Measurements from ENCODE around the gene A1BG. TPM values are rescaled to one million over a fixed set of nuclear protein-coding genes. Genes with fewer than 3 reads are reported as not detected.

The A1BG gene
- total and polyA plus RNA-seq, 2 of the 13 experiments (the other 11 are each of a cell fraction or from before 2014, with no cell fraction given) = 14.7 to 41.4 TPM

DNA sequence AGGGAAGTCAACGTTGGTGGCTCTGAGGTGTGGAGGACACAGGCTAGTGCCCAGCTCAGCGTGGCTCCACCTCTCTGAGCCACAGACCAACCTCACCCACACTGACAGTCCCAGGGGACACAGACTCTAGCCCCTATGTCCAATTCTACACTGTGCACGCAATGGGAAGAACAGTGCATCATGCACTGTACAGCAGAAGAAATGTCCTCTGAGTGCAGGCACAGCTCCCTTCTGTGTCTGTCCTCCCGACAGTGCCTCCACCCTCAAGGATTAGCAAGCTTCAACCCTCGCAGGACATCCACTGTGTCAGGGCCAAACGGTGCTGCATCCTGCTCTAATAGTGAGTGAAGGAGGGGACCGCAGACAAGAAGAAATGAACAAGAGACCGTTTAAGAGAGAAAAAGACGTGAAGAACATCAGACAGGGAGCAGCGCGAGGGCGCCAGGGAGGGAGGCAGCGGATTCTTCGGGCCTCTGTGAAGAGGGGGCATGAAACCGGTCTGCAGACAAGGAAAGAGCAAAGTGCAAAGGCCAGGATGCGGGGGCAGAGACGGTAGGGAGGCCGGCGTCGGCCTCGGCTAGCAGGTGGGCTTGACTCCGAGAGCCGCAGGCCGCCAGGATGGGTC, 26.9 kb upstream of the A1BG start (continued):
- peak; percentile 1; the same call in 1 of the 2 replicates for TF ChIP-seq ZNF782 (CRISPR knock-in tag; IDR thresholded peaks at IDR 0.05; ENCODE audit: borderline replicate concordance)
- TF ChIP-seq CHCHD3 (CRISPR knock-in tag; IDR thresholded peaks at IDR 0.05) = no peak
- TF ChIP-seq RARA (CRISPR knock-in tag; IDR thresholded peaks at IDR 0.05) = no peak
- TF ChIP-seq ZNF781 (CRISPR knock-in tag; IDR thresholded peaks at IDR 0.05; ENCODE audit: borderline replicate concordance, not compliant biosample characterization) = peak; percentile 59
- TF ChIP-seq IRF2 (CRISPR knock-in tag; IDR thresholded peaks at IDR 0.05) = no peak; the same call in 1 of the 2 replicates
- no peak for TF ChIP-seq GATAD1 (CRISPR knock-in tag; IDR thresholded peaks at IDR 0.05)
- TF ChIP-seq HNRNPUL1 (IDR thresholded peaks at IDR 0.05; ENCODE audit: low read depth, low read length) = no peak
- TF ChIP-seq TIGD3 (CRISPR knock-in tag; IDR thresholded peaks at IDR 0.05; ENCODE audit: borderline replicate concordance) = peak; percentile 84; the same call in 1 of the 2 replicates
- TF ChIP-seq FOXP4 (CRISPR knock-in tag; IDR thresholded peaks at IDR 0.05) = no peak
- TF ChIP-seq HOXA3 (CRISPR knock-in tag; IDR thresholded peaks at IDR 0.05) = no peak
- peak; percentile 57; the same call in 1 of the 2 replicates for TF ChIP-seq ZNF7 (CRISPR knock-in tag; IDR thresholded peaks at IDR 0.05)
- TF ChIP-seq, protein P1, sequence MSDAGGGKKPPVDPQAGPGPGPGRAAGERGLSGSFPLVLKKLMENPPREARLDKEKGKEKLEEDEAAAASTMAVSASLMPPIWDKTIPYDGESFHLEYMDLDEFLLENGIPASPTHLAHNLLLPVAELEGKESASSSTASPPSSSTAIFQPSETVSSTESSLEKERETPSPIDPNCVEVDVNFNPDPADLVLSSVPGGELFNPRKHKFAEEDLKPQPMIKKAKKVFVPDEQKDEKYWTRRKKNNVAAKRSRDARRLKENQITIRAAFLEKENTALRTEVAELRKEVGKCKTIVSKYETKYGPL (CRISPR knock-in tag; IDR thresholded peaks at IDR 0.05) = no peak
- TF ChIP-seq SMAD9 (CRISPR knock-in tag; IDR thresholded peaks at IDR 0.05) = no peak
- no peak for TF ChIP-seq ZHX2 (IDR thresholded peaks at IDR 0.05; ENCODE audit: low read depth)
- no peak for TF ChIP-seq ZHX2 (CRISPR knock-in tag; IDR thresholded peaks at IDR 0.05; ENCODE audit: borderline replicate concordance)
- TF ChIP-seq ZNF263 (CRISPR knock-in tag; IDR thresholded peaks at IDR 0.05) = peak; percentile 11; the same call in 1 of the 2 replicates
- no peak for TF ChIP-seq ZNF235 (CRISPR knock-in tag; IDR thresholded peaks at IDR 0.05; ENCODE audit: borderline replicate concordance)
- TF ChIP-seq ZNF816 (CRISPR knock-in tag; IDR thresholded peaks at IDR 0.05; ENCODE audit: borderline replicate concordance) = no peak
- no peak for TF ChIP-seq ZNF720 (CRISPR knock-in tag; IDR thresholded peaks at IDR 0.05)
